ENCODE data around the gene CDH3. TPM values are rescaled to one million over a fixed set of nuclear protein-coding genes. Genes with fewer than 3 reads are reported as not detected.

The CDH3 gene
- total RNA-seq, 1 donor, result not detected

GRCh38 chr16:68665501-68665900 is 20.4 kb downstream of the CDH3 start:
- TF ChIP-seq CTCF (IDR thresholded peaks at IDR 0.05; ENCODE audit: insufficient read depth, low read length), result no peak
- DNase-seq (ENCODE audit: low read depth), result no peak
- H3K4me3 ChIP-seq (ENCODE audit: low read depth, low read length), result no peak overlapping the region

GRCh38 chr16:68668266-68668665 is 23.2 kb downstream of the CDH3 start:
- DNase-seq (ENCODE audit: low read depth), result no peak
- no peak overlapping the region for H3K4me3 ChIP-seq (ENCODE audit: low read depth, low read length)
- TF ChIP-seq CTCF (IDR thresholded peaks at IDR 0.05; ENCODE audit: insufficient read depth, low read length), result no peak

GRCh38 chr16:68676113-68676860 is 31.2 kb downstream of the CDH3 start:
- TF ChIP-seq CTCF (IDR thresholded peaks at IDR 0.05; ENCODE audit: insufficient read depth, low read length), result no peak
- H3K4me3 ChIP-seq (ENCODE audit: low read depth, low read length), result no peak overlapping the region
- no peak for DNase-seq (ENCODE audit: low read depth)

- DNase-seq (ENCODE audit: low read depth), result no peak
- TF ChIP-seq CTCF (IDR thresholded peaks at IDR 0.05; ENCODE audit: insufficient read depth, low read length), result no peak
- no peak overlapping the region for H3K4me3 ChIP-seq (ENCODE audit: low read depth, low read length)
Measured at GRCh38 chr16:68681038-68681437, 35.9 kb downstream of the CDH3 start.

- TF ChIP-seq CTCF (IDR thresholded peaks at IDR 0.05; ENCODE audit: insufficient read depth, low read length), result no peak
Measured at GRCh38 chr16:68685685-68686478, 40.8 kb downstream of the CDH3 start.

GRCh38 chr16:68686905-68687304 is 41.8 kb downstream of the CDH3 start:
- no peak for DNase-seq (ENCODE audit: low read depth)
- H3K4me3 ChIP-seq (ENCODE audit: low read depth, low read length), result no peak overlapping the region
- no peak for TF ChIP-seq CTCF (IDR thresholded peaks at IDR 0.05; ENCODE audit: insufficient read depth, low read length)

More at GRCh38 chr16:68685685-68686478, 40.8 kb downstream of the CDH3 start:
- no peak overlapping the region for H3K4me3 ChIP-seq (ENCODE audit: low read depth, low read length)
- no peak for DNase-seq (ENCODE audit: low read depth)
